GM19239 (cell line): ENCODE results near the gene VSX2.

ENCODE experiments used
- DNase-seq: peaks from one replicate; pipeline ENCODE4 v3.0.0; 2011; ENCODE audit warnings: low spot score; ENCODE audit not compliant: insufficient read length
- FAIRE-seq: peaks from 2 replicates; lab custom pipeline; 2011; peaks lifted over from hg19 to GRCh38; lab: Jason Lieb, UNC

The VSX2 gene

GRCh38 chr14:74238974-74239847 lies at the start of gene VSX2:
VSX2 (plus strand) TSS chr14:74239449; CDS start chr14:74239562, 113 bp downstream.
- no peak for FAIRE-seq
- no peak for DNase-seq

- no peak for DNase-seq
- FAIRE-seq = no peak
Measured at GRCh38 chr14:74190927-74191575, 48.2 kb upstream of the VSX2 start.

- DNase-seq (no peak), FAIRE-seq (no peak)
Measured at GRCh38 chr14:74194506-74195274, 44.6 kb upstream of the VSX2 start.

GRCh38 chr14:74195623-74196022 lies 43.6 kb upstream of the VSX2 start:
- DNase-seq (no peak), FAIRE-seq (no peak)

- DNase-seq = no peak
- no peak for FAIRE-seq
Measured at GRCh38 chr14:74198441-74199234, 40.6 kb upstream of the VSX2 start.

- DNase-seq = no peak
- FAIRE-seq = no peak
Measured at GRCh38 chr14:74202113-74202512, 37.1 kb upstream of the VSX2 start.

GRCh38 chr14:74203639-74204038 lies 35.6 kb upstream of the VSX2 start:
- FAIRE-seq (no peak), DNase-seq (no peak)

GRCh38 chr14:74204491-74204890 lies 34.8 kb upstream of the VSX2 start:
- DNase-seq (no peak), FAIRE-seq (no peak)

GRCh38 chr14:74205882-74206281 lies 33.4 kb upstream of the VSX2 start:
- no peak for FAIRE-seq
- no peak for DNase-seq

GRCh38 chr14:74207943-74208342 lies 31.3 kb upstream of the VSX2 start:
- DNase-seq (no peak), FAIRE-seq (no peak)

GRCh38 chr14:74208642-74209041 lies 30.6 kb upstream of the VSX2 start:
- DNase-seq = no peak
- FAIRE-seq = no peak

- FAIRE-seq = no peak
Measured at GRCh38 chr14:74211945-74212580, 27.2 kb upstream of the VSX2 start.

GRCh38 chr14:74213907-74214803 lies 25.1 kb upstream of the VSX2 start:
- no peak for FAIRE-seq
- DNase-seq = no peak

More at GRCh38 chr14:74211945-74212580, 27.2 kb upstream of the VSX2 start:
- no peak for DNase-seq

GRCh38 chr14:74216671-74217070 lies 22.6 kb upstream of the VSX2 start:
- FAIRE-seq (no peak), DNase-seq (no peak)

- FAIRE-seq (peak; percentile 79), DNase-seq (peak; percentile 93)
Measured at GRCh38 chr14:74217672-74218448, 21.4 kb upstream of the VSX2 start.

- DNase-seq (no peak), FAIRE-seq (no peak)
Measured at GRCh38 chr14:74218462-74218861, 20.8 kb upstream of the VSX2 start.

- DNase-seq = no peak
- no peak for FAIRE-seq
Measured at GRCh38 chr14:74219277-74220205, 19.7 kb upstream of the VSX2 start.
